ENCODE data around the gene GRM8.
"Not testable (repeated sequence)": the region's sequence is repeated elsewhere in the genome, so short reads cannot be mapped to it uniquely, and the experiment has no call there.

- TF ChIP-seq CTCF (IDR thresholded peaks at IDR 0.05; ENCODE audit: low read depth, low read length, poor library complexity, severe bottlenecking); EZH2phosphoT487 (IDR thresholded peaks at IDR 0.05; ENCODE audit: borderline replicate concordance, low read length): not testable (repeated sequence)
Observed at GRCh38 chr7:126831241-126831640, 421.5 kb downstream of the GRM8 start.
